K562 (cell line): ENCODE results near the gene PCDHGA4. TPM values are rescaled to one million over a fixed set of nuclear protein-coding genes. Genes with fewer than 3 reads are reported as not detected.

Experiments
- CREBBP ChIP-seq: IDR thresholded peaks from one replicate; pipeline ENCODE4 v1.6.1; 2012; ENCODE audit warnings: low read depth, mild to moderate bottlenecking, control low read depth, inconsistent platforms, low read length
- ELF1 ChIP-seq: fragments of 200-800 bp; sonication (Bioruptor generic); IDR thresholded peaks from 2 replicates; pipeline ENCODE4 v1.6.1; 2016; ENCODE audit warnings: missing genetic modification characterization, missing compliant biosample characterization
- ESRRA ChIP-seq: fragments of 450-650 bp; IDR thresholded peaks from 2 replicates; pipeline ENCODE4 v1.6.1; 2014; ENCODE audit warnings: low read depth, mild to moderate bottlenecking, moderate library complexity, borderline replicate concordance
- HMGN3 ChIP-seq: IDR thresholded peaks from 2 replicates; pipeline ENCODE4 v1.6.1; 2011; ENCODE audit warnings: borderline replicate concordance, low read depth, mild to moderate bottlenecking, mixed read lengths, low read length; ENCODE audit not compliant: insufficient read length; ENCODE audit errors: extremely low read depth
- JUND ChIP-seq, 2 experiments: IDR thresholded peaks; 2 replicates in 1 of 2; 3 replicates in 1 of 2; pipeline ENCODE4 v1.6.1; 2011; ENCODE audit warnings: borderline replicate concordance in 2 of 2, low read depth in 2 of 2, low read length in 2 of 2, improper control_type of control experiment in 1 of 2, missing biosample characterization in 1 of 2, missing genetic modification characterization in 1 of 2, missing genetic modification reagents in 1 of 2
- KDM2B ChIP-seq: fragments of 250-450 bp; sonication (Bioruptor Pico); IDR thresholded peaks from 2 replicates; pipeline ENCODE4 v1.8.0; 2021; ENCODE audit warnings: mild to moderate bottlenecking, moderate library complexity
- NCOA4 ChIP-seq: fragments of 450-650 bp; IDR thresholded peaks from 2 replicates; pipeline ENCODE4 v1.6.1; 2018; ENCODE audit warnings: mild to moderate bottlenecking; ENCODE audit not compliant: partially characterized antibody
- POLR2AphosphoS2 ChIP-seq: IDR thresholded peaks from 2 replicates; pipeline ENCODE4 v1.6.1; 2012; ENCODE audit warnings: low read length, improper control_type of control experiment
- RAD21 ChIP-seq, 2 experiments: fragments of 250-450 bp in 1 of 2; fragments of 450-650 bp in 1 of 2; sonication (Bioruptor Pico) in 1 of 2; formaldehyde crosslinking in 1 of 2; IDR thresholded peaks in 1 of 2; conservative IDR thresholded peaks in 1 of 2; 2 replicates each; pipeline versions ENCODE4 v1.4.0 to v1.8.0; 2020 to 2022; ENCODE audit warnings: mild to moderate bottlenecking in 2 of 2, moderate library complexity in 1 of 2
- RUNX1 ChIP-seq: sonication (generic); IDR thresholded peaks from 2 replicates; pipeline ENCODE4 v1.6.1; 2016; ENCODE audit warnings: antibody characterized with exemption, low read depth
- SMARCA5 ChIP-seq: fragments of 450-650 bp; IDR thresholded peaks from 2 replicates; pipeline ENCODE4 v1.6.1; 2016
- TSC22D4 ChIP-seq: fragments of 450-650 bp; IDR thresholded peaks from 2 replicates; pipeline ENCODE4 v1.6.1; 2016; ENCODE audit warnings: missing genetic modification characterization, missing biosample characterization, control low read depth
- ZBTB40 ChIP-seq, 2 experiments: fragments of 450-650 bp in 1 of 2; sonication (generic) in 1 of 2; formaldehyde crosslinking in 1 of 2; IDR thresholded peaks; 2 replicates each; pipeline versions ENCODE4 v1.7.1 to v1.9.0; 2016 to 2022; ENCODE audit warnings: inconsistent platforms in 1 of 2, mild to moderate bottlenecking in 1 of 2, missing genetic modification reagents in 1 of 2
- ZNF133 ChIP-seq: fragments of 250-450 bp; sonication (Bioruptor Pico); IDR thresholded peaks from 2 replicates; pipeline ENCODE4 v1.4.0; 2020; ENCODE audit warnings: mild to moderate bottlenecking
- ZNF347 ChIP-seq: fragments of 450-650 bp; formaldehyde crosslinking; IDR thresholded peaks from 2 replicates; pipeline ENCODE4 v1.4.0; 2020; ENCODE audit warnings: low read depth, mild to moderate bottlenecking, moderate library complexity
- polyA plus RNA-seq, 8 experiments: library from polyadenylated mRNA; depleted of rRNA in 4 of 8; stranded (reverse) in 5 of 8; unstranded in 3 of 8; fragments of >200 nt; fragmentation: Nextera tagmentation in 2 of 8; fragmentation: Illumina TruSeq in 1 of 8; extraction: Ambion mirVana in 2 of 8; extraction: Trizol in 1 of 8; gene quantifications; 2 replicates each; pipeline versions ENCODE4 v1.2.1 to v1.2.3, GENCODE V29; 2011 to 2014; ENCODE audit warnings: inconsistent platforms in 1 of 8, missing spikeins in 1 of 8
- total RNA-seq, 7 experiments: library from RNA; depleted of rRNA in 6 of 7; stranded (reverse); fragments of >200 nt in 6 of 7; fragmentation: Illumina TruSeq in 2 of 7; extraction: Trizol in 2 of 7; gene quantifications; 2 replicates each; pipeline versions ENCODE4 v1.2.1 to v1.2.3, GENCODE V29; 2011 to 2021; ENCODE audit warnings: low replicate concordance in 1 of 7
- TF ChIP-seq, protein P1 (sequence below), 3 experiments: IDR thresholded peaks in 2 of 3; conservative IDR thresholded peaks in 1 of 3; 2 replicates each; pipeline ENCODE4 v1.5.1; 2011 to 2012; ENCODE audit warnings: low read length in 3 of 3, mild to moderate bottlenecking in 3 of 3, control low read depth in 2 of 3, improper control_type of control experiment in 1 of 3, inconsistent platforms in 1 of 3, low read depth in 1 of 3, mixed read lengths in 1 of 3, moderate library complexity in 1 of 3; ENCODE audit not compliant: insufficient read depth in 2 of 3

PCDHGA4 gene
- total and polyA plus RNA-seq, 9 of the 15 experiments (the other 6 are each of a cell fraction or from before 2014, with no cell fraction given): 0.12 to 0.40 (median 0.36) TPM; not detected in 2

- TF ChIP-seq ZBTB40 (IDR thresholded peaks at IDR 0.05): no peak
- no peak for TF ChIP-seq ZBTB40 (CRISPR knock-in tag; IDR thresholded peaks at IDR 0.05)
- no peak for TF ChIP-seq KDM2B
- no peak for TF ChIP-seq ZNF347 (CRISPR knock-in tag)
- TF ChIP-seq, protein P1, sequence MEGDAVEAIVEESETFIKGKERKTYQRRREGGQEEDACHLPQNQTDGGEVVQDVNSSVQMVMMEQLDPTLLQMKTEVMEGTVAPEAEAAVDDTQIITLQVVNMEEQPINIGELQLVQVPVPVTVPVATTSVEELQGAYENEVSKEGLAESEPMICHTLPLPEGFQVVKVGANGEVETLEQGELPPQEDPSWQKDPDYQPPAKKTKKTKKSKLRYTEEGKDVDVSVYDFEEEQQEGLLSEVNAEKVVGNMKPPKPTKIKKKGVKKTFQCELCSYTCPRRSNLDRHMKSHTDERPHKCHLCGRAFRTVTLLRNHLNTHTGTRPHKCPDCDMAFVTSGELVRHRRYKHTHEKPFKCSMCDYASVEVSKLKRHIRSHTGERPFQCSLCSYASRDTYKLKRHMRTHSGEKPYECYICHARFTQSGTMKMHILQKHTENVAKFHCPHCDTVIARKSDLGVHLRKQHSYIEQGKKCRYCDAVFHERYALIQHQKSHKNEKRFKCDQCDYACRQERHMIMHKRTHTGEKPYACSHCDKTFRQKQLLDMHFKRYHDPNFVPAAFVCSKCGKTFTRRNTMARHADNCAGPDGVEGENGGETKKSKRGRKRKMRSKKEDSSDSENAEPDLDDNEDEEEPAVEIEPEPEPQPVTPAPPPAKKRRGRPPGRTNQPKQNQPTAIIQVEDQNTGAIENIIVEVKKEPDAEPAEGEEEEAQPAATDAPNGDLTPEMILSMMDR (IDR thresholded peaks at IDR 0.05 in 2 of 3, conservative IDR thresholded peaks at IDR 0.05 in 1 of 3; ENCODE audit: insufficient read depth in 2 of 3, low read depth in 1 of 3, low read length in 3 of 3): peak; percentile 73 to 84 (median 81)
- no peak for TF ChIP-seq CREBBP
- peak; percentile 59 to 62 for TF ChIP-seq RAD21 (CRISPR knock-in tag; conservative IDR thresholded peaks at IDR 0.05 in 1 of 2, IDR thresholded peaks at IDR 0.05 in 1 of 2)
- no peak for TF ChIP-seq ESRRA
- no peak for TF ChIP-seq JUND (IDR thresholded peaks at IDR 0.05; ENCODE audit: borderline replicate concordance, low read depth, low read length)
- no peak for TF ChIP-seq JUND (tag; IDR thresholded peaks at IDR 0.05; ENCODE audit: borderline replicate concordance, low read depth, low read length)
- no peak for TF ChIP-seq SMARCA5
- no peak for TF ChIP-seq NCOA4
- TF ChIP-seq POLR2AphosphoS2: no peak
- 0 out of 2 replicates have a peak, but pooled peaks have one; percentile 40 for TF ChIP-seq ELF1 (tag)
- TF ChIP-seq ZNF133 (CRISPR knock-in tag): no peak
- no peak for TF ChIP-seq HMGN3
- no peak for TF ChIP-seq TSC22D4 (tag)
- TF ChIP-seq RUNX1: no peak
Observed at GRCh38 chr5:141349917-141350619, 4.8 kb upstream of the PCDHGA4 start, which contains the start of gene PCDHGB1 (continued).
